ENCODE measurements around the gene AIMP2. TPM values are rescaled to one million over a fixed set of nuclear protein-coding genes. Genes with fewer than 3 reads are reported as not detected.

AIMP2 gene
- total RNA-seq, 1 donor from 2014 or later = 49.8 TPM

DNA sequence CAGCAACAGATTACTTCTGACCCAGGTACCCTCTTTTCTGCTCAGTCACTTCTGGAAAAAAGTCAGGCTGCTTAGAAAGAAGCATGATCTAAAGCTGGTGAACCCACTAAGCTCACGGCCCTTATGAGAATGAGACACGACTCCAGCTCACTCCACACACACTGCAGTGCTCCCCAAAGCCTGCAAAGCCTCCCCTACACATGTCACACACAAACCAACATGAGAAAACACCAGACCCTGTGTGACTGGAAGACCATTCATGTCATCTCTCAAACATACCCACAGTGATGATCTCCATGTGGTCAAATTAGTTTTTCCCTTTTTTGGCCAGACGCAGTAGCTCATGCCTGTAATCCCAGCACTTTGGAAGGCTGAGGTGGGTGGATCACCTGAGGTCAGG is 22.5 kb downstream of the AIMP2 start:
- TF ChIP-seq, protein P1, sequence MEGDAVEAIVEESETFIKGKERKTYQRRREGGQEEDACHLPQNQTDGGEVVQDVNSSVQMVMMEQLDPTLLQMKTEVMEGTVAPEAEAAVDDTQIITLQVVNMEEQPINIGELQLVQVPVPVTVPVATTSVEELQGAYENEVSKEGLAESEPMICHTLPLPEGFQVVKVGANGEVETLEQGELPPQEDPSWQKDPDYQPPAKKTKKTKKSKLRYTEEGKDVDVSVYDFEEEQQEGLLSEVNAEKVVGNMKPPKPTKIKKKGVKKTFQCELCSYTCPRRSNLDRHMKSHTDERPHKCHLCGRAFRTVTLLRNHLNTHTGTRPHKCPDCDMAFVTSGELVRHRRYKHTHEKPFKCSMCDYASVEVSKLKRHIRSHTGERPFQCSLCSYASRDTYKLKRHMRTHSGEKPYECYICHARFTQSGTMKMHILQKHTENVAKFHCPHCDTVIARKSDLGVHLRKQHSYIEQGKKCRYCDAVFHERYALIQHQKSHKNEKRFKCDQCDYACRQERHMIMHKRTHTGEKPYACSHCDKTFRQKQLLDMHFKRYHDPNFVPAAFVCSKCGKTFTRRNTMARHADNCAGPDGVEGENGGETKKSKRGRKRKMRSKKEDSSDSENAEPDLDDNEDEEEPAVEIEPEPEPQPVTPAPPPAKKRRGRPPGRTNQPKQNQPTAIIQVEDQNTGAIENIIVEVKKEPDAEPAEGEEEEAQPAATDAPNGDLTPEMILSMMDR (IDR thresholded peaks at IDR 0.05) = no peak
- Mint-ChIP-seq H3K36me3 (ENCODE audit: low read depth) (peaks cover 42% of the 10 kb centered on the region), H3K9me3 (ENCODE audit: low read depth) (no peaks in the 10 kb centered on the region), H3K4me3 (ENCODE audit: unreplicated experiment) (no peak overlapping the region), H3K4me1 (ENCODE audit: low read depth) (peaks cover under 1% of the 10 kb centered on the region), H3K27ac (ENCODE audit: unreplicated experiment) (no peak overlapping the region), H3K27me3 (ENCODE audit: low read depth) (no peaks in the 10 kb centered on the region)
- DNase-seq (ENCODE audit: low spot score) = no peak

DNA sequence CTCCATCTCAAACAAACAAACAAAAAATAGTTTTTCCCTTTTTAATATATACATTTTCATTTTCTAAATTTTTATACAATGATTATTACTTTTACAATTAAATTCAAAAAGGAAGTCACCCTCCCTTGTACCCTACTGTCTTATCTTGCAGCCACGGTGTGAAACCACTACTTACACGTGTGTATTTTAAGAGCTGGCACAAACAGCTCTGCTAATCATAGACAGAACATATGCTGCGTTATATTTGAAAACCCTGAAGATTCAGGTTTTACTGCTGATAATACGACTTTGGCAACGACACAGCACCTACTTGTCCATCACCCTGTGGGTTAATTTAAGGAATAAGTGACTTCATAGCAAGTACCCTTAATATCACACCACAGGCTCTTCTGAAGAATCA is 23.1 kb downstream of the AIMP2 start:
- TF ChIP-seq, protein P1 (IDR thresholded peaks at IDR 0.05) = no peak
- no peak overlapping the region for H3K27ac Mint-ChIP-seq (ENCODE audit: unreplicated experiment)
- no peak overlapping the region for H3K4me3 Mint-ChIP-seq (ENCODE audit: unreplicated experiment)
- no peak for DNase-seq (ENCODE audit: low spot score)
- H3K9me3 Mint-ChIP-seq (ENCODE audit: low read depth) = no peaks in the 10 kb centered on the region
- no peaks in the 10 kb centered on the region for H3K4me1 Mint-ChIP-seq (ENCODE audit: low read depth)
- H3K27me3 Mint-ChIP-seq (ENCODE audit: low read depth) = no peaks in the 10 kb centered on the region
- H3K36me3 Mint-ChIP-seq (ENCODE audit: low read depth) = peaks cover 39% of the 10 kb centered on the region

DNA sequence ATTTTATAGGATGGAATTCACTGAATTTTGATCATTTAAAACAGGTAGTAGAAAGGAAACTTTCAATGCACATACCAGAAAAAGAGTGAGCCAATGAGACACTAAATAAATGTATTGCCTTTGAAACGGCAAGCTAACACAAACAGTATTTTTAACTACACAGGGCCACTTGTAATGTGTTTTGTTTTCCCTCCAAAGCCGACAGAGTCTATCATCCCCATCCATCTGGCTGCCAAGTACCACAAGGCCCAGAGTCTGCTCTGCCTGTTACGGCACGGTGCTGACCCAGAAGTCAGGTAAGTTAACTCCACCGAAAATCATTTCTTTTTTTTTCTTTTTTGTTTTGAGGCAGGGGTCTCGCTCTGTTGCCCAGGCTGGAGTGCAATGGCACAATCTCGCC is 23.6 kb downstream of the AIMP2 start:
- TF ChIP-seq, protein P1 (IDR thresholded peaks at IDR 0.05) = no peak
- H3K4me1 Mint-ChIP-seq (ENCODE audit: low read depth) = no peaks in the 10 kb centered on the region
- H3K27me3 Mint-ChIP-seq (ENCODE audit: low read depth) = no peaks in the 10 kb centered on the region
- no peak for DNase-seq (ENCODE audit: low spot score)
- no peak overlapping the region for H3K27ac Mint-ChIP-seq (ENCODE audit: unreplicated experiment)
- no peaks in the 10 kb centered on the region for H3K9me3 Mint-ChIP-seq (ENCODE audit: low read depth)
- H3K4me3 Mint-ChIP-seq (ENCODE audit: unreplicated experiment) = no peak overlapping the region
- peaks cover 36% of the 10 kb centered on the region for H3K36me3 Mint-ChIP-seq (ENCODE audit: low read depth)

DNA sequence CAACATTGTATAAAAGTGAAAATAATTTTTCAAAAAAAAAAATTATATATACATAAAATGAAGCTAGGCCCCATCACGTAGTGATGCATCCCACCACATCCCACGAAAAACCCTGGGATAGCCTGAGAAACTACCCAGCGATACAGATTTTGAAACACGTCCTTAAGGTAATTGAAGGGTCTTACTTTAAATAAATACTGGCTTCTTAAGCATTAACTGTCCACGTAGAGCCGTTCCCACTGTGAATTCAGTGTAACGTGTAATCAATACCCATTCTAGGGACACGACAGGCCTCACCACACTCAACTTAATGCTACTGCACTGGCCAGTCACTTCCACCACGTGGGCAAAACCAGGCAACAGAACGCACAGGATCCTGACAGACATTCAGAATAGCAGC is 26.1 kb downstream of the AIMP2 start:
- no peaks in the 10 kb centered on the region for H3K27me3 Mint-ChIP-seq (ENCODE audit: low read depth)
- H3K4me1 Mint-ChIP-seq (ENCODE audit: low read depth) = peaks cover 6% of the 10 kb centered on the region
- H3K9me3 Mint-ChIP-seq (ENCODE audit: low read depth) = no peaks in the 10 kb centered on the region
- no peak overlapping the region for H3K27ac Mint-ChIP-seq (ENCODE audit: unreplicated experiment)
- DNase-seq (ENCODE audit: low spot score) = no peak
- peaks cover 33% of the 10 kb centered on the region for H3K36me3 Mint-ChIP-seq (ENCODE audit: low read depth)
- TF ChIP-seq, protein P1 (IDR thresholded peaks at IDR 0.05) = no peak
- H3K4me3 Mint-ChIP-seq (ENCODE audit: unreplicated experiment) = no peak overlapping the region

DNA sequence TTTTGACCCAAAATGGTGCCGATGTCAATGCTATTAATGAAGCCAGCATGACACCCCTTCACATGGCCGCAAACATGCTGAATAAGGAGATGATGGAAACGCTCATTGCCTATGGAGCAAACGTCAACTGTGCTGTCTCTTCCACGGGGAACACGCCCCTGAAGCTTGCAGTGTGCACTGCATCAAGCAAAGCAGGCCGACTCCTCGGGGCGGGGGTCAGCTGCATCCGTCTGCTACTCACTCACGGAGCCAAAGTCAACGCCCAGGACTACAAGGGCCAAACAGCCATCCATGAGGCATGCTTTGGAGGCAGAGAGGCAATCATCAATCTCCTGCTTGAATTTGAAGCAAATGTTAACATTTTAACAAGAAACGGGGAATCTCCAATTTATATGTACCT is 26.6 kb downstream of the AIMP2 start:
- Mint-ChIP-seq H3K27ac (ENCODE audit: unreplicated experiment) (no peak overlapping the region), H3K4me1 (ENCODE audit: low read depth) (peaks cover 6% of the 10 kb centered on the region), H3K36me3 (ENCODE audit: low read depth) (peaks cover 36% of the 10 kb centered on the region), H3K27me3 (ENCODE audit: low read depth) (no peaks in the 10 kb centered on the region), H3K9me3 (ENCODE audit: low read depth) (no peaks in the 10 kb centered on the region), H3K4me3 (ENCODE audit: unreplicated experiment) (no peak overlapping the region)
- TF ChIP-seq, protein P1 (IDR thresholded peaks at IDR 0.05) = no peak
- no peak for DNase-seq (ENCODE audit: low spot score)
